A204.1 (cell line): ENCODE results near the gene ACOXL.

Experiments
- FAIRE-seq: peaks from 2 replicates; lab custom pipeline; 2012; peaks lifted over from hg19 to GRCh38; lab: Jason Lieb, UNC

Gene ACOXL

GRCh38 chr2:110858135-110858725, 125.9 kb downstream of the ACOXL start:
- FAIRE-seq = no peak

- no peak for FAIRE-seq
These were observed 126.8 kb downstream of the ACOXL start for GRCh38 chr2:110858993-110859701.

- FAIRE-seq = no peak
These were observed 128.3 kb downstream of the ACOXL start for GRCh38 chr2:110860630-110861029.

- no peak for FAIRE-seq
These were observed 129.4 kb downstream of the ACOXL start for GRCh38 chr2:110861616-110862260.

GRCh38 chr2:110863726-110864125, 131.4 kb downstream of the ACOXL start:
- FAIRE-seq = no peak

- FAIRE-seq = no peak
These were observed 131.8 kb downstream of the ACOXL start for GRCh38 chr2:110864176-110864575.

GRCh38 chr2:110864731-110865130, 132.4 kb downstream of the ACOXL start:
- no peak for FAIRE-seq

GRCh38 chr2:110865188-110865587, 132.8 kb downstream of the ACOXL start:
- no peak for FAIRE-seq

GRCh38 chr2:110866045-110866444, 133.7 kb downstream of the ACOXL start:
- FAIRE-seq = no peak

GRCh38 chr2:110866466-110866865, 134.1 kb downstream of the ACOXL start:
- FAIRE-seq = no peak

- no peak for FAIRE-seq
These were observed 134.7 kb downstream of the ACOXL start for GRCh38 chr2:110867078-110867477.

- FAIRE-seq = no peak
These were observed 136.6 kb downstream of the ACOXL start for GRCh38 chr2:110868971-110869370.

- no peak for FAIRE-seq
These were observed 137.4 kb downstream of the ACOXL start for GRCh38 chr2:110869472-110870446.

GRCh38 chr2:110870545-110870944, 138.2 kb downstream of the ACOXL start:
- no peak for FAIRE-seq

GRCh38 chr2:110871637-110872036, 139.3 kb downstream of the ACOXL start:
- no peak for FAIRE-seq

- FAIRE-seq = no peak
These were observed 140.1 kb downstream of the ACOXL start for GRCh38 chr2:110872521-110872920.

- FAIRE-seq = no peak
These were observed 140.7 kb downstream of the ACOXL start for GRCh38 chr2:110873056-110873502.

- FAIRE-seq = no peak
These were observed 141.5 kb downstream of the ACOXL start for GRCh38 chr2:110873597-110874452.

- no peak for FAIRE-seq
These were observed 142.3 kb downstream of the ACOXL start for GRCh38 chr2:110874453-110875383.

- FAIRE-seq = no peak
These were observed 143.0 kb downstream of the ACOXL start for GRCh38 chr2:110875384-110875725.
